ENCODE results near the gene SIX2.

DNA sequence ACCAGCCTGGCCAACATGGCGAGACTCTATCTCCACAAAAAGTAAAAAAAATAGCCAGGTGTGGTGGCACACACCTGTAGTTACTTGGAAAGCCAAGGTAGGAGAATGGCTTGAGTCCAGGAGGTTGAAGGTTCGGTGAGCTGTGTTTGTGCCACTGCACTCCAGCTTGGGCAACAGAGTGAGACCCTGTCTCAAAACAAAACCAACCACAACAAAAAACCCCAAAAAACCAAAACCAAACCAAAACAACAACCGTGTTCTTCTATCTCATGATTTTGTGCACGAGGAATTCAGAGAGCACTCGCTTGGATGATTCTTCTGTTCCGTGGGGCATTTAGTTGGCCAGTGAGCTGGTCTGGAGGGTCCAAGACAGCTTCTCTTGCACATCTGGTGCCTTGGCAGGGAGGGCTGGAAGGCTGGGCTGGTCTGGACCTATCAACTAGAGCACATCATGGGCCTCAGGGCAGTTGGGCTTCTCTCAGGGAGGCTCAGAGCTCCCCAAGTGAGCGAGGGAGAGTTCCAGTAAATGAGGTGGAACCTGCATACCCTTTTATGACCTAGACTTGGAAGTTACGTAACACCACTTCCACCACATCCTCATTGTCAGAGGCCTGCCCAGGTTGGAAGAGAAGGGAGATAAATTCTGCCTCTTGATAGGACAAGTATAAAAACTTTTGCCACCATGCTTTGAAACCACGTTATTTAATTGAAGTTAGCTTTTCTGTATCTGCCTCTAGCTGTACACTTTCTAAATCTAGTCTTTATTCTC lies 25.2 kb downstream of the SIX2 start:
- TF ChIP-seq EZH2 (IDR thresholded peaks at IDR 0.05; ENCODE audit: borderline replicate concordance, control insufficient read depth, low read depth, low read length) (no peak), RCOR1 (conservative IDR thresholded peaks at IDR 0.05; ENCODE audit: low read depth, low read length) (no peak), GABPA (IDR thresholded peaks at IDR 0.05; ENCODE audit: low read depth) (no peak), FOXM1 (IDR thresholded peaks at IDR 0.05; ENCODE audit: low read depth, low read length) (no peak), PAX8 (IDR thresholded peaks at IDR 0.05) (no peak), NRF1 (conservative IDR thresholded peaks at IDR 0.05; ENCODE audit: low read depth, low read length) (no peak), POLR2A (IDR thresholded peaks at IDR 0.05; ENCODE audit: low read depth, low read length) (no peak), MYC (IDR thresholded peaks at IDR 0.05; ENCODE audit: insufficient read depth, insufficient read length, insufficient replicate concordance, low read length, severe bottlenecking) (no peak), CEBPB (IDR thresholded peaks at IDR 0.05; ENCODE audit: borderline replicate concordance in 1 of 2, low read depth in 2 of 2, low read length in 2 of 2) (no peak), CREB1 (IDR thresholded peaks at IDR 0.05; ENCODE audit: low read depth) (no peak), BHLHE40 (IDR thresholded peaks at IDR 0.05; ENCODE audit: borderline replicate concordance in 1 of 2, low read depth in 2 of 2, low read length in 1 of 2) (no peak), MEF2B (IDR thresholded peaks at IDR 0.05; ENCODE audit: partially characterized antibody, poor library complexity, severe bottlenecking) (no peak), REST (IDR thresholded peaks at IDR 0.05; ENCODE audit: low read depth, low read length) (no peak)
- TF ChIP-seq, protein P1, sequence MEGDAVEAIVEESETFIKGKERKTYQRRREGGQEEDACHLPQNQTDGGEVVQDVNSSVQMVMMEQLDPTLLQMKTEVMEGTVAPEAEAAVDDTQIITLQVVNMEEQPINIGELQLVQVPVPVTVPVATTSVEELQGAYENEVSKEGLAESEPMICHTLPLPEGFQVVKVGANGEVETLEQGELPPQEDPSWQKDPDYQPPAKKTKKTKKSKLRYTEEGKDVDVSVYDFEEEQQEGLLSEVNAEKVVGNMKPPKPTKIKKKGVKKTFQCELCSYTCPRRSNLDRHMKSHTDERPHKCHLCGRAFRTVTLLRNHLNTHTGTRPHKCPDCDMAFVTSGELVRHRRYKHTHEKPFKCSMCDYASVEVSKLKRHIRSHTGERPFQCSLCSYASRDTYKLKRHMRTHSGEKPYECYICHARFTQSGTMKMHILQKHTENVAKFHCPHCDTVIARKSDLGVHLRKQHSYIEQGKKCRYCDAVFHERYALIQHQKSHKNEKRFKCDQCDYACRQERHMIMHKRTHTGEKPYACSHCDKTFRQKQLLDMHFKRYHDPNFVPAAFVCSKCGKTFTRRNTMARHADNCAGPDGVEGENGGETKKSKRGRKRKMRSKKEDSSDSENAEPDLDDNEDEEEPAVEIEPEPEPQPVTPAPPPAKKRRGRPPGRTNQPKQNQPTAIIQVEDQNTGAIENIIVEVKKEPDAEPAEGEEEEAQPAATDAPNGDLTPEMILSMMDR (IDR thresholded peaks at IDR 0.05 in 2 of 3, conservative IDR thresholded peaks at IDR 0.05 in 1 of 3; ENCODE audit: control insufficient read depth in 2 of 3, extremely low read depth in 1 of 3, insufficient read depth in 1 of 3, low read depth in 3 of 3, low read length in 3 of 3) = no peak
